Skeletal muscle cell (primary cell): ENCODE measurements around the gene FRMD1.

ENCODE experiments used
- DNase-seq: peaks from one replicate; pipeline ENCODE4 v3.0.0-alpha.2; 2010; ENCODE audit warnings: low read depth
- H3K4me3 ChIP-seq: 2 replicates; pipeline ENCODE4 v1.5.1; 2011; ENCODE audit warnings: low read depth, mild to moderate bottlenecking, control low read depth, low read length, moderate library complexity

FRMD1 gene

DNA sequence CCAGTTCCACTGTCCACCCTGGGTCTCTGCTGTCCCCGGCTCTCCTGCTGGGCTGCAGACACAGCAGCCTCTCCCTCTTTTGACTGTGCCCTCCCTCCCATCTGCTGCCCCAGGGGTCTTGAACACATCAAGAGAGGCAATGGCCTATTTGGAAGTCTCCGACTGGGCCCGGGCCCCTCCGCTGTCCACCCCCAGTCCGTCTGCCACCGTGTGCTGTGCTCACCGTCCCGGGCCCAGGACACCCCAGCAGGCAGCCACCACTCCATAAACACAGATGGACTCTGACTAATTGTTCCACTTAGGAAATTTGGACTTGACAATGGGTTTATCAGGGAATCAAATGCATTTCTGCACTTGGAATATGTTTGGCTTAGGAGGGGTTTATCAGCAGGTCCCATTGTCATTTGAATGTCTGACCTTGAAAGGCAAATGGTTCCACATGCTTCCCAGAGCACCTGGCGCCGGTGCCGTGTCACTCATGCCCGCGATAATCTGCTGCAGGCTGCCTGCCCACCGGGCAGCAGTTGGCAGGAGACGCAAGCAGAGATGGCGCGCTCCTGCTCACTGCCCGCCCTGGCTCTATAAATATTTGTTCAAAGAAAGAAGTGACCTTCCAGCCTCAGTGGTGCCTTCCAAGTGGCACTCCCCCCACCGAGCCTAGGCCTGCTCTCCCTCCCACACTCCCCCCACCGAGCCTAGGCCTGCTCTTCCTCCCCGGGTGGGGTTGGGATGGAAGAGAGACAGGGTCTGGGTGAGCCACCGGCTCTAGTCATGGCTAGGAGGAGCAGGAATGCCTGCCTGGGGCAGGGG, 18.8 kb upstream of the FRMD1 start:
- H3K4me3 ChIP-seq: no peak overlapping the region
- DNase-seq: no peak

DNA sequence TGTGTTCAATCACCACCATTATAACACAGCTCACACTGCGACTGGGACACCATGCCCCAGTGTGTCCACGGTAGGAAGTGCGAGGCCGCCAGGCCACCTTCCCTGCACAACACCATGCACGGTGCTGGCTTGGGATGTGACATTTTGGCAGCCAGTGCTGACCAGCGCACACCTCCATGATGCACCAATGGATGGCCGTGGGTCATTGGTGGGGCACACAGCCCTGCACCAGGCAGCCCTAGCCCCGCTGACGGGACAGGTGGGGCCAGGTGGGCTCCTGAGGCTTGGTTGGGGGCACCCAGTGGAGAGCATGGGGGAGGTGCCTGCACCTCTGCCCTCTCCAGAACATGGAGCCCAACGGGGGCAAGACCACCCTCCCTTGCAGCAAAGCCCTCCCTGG, 18.2 kb upstream of the FRMD1 start:
- H3K4me3 ChIP-seq: no peak overlapping the region
- no peak for DNase-seq

DNA sequence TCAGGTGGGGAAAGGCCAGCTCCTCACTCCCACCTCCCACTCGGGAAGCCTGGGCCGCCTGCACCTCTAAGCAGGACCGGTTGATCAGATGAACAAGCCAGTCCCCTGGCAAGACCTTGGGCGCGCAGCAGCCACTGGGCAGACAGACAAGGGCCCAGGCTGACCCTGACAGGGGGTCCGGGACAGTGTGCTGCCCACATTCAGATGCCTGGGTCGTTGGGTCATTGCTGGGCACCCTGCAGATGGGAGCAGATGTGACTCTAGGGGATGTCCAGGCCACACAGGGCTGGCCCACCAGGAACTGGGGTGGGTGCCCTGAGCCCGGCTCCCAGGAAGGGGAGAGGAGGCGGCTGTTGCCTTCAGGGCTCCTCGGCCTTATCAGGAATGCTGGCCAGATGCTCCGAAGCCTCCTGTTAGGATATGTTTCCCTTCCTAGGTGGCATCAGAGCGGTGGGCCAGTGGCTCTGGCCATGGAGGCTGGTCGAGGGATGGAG, 17.3 kb upstream of the FRMD1 start:
- no peak overlapping the region for H3K4me3 ChIP-seq
- no peak for DNase-seq

DNA sequence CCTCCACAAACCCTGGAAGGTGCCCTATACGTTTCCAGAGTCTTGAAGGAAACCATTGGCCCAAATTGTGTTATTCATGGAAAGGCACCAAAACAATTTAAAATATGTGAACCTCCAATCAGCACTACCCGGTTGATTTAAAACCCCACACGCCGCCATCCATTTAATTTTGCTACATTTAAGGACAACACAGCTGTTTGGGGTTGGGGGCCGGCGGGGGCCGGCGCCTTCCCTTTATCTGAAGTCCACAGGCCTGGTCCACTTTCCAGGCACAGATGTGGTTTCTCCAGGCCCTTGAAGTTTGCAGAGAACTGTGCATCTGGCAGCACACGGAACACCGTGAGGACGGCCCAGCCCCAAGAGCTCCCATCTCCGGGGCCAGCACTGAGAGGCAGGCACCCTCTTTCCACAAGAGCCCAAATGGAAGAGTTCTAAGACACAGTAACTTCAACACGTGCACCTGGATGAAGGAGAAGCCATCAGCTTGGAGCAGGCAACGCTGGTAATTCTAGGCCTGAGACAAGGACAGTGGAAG, 16.8 kb upstream of the FRMD1 start:
- no peak for DNase-seq
- no peak overlapping the region for H3K4me3 ChIP-seq

DNA sequence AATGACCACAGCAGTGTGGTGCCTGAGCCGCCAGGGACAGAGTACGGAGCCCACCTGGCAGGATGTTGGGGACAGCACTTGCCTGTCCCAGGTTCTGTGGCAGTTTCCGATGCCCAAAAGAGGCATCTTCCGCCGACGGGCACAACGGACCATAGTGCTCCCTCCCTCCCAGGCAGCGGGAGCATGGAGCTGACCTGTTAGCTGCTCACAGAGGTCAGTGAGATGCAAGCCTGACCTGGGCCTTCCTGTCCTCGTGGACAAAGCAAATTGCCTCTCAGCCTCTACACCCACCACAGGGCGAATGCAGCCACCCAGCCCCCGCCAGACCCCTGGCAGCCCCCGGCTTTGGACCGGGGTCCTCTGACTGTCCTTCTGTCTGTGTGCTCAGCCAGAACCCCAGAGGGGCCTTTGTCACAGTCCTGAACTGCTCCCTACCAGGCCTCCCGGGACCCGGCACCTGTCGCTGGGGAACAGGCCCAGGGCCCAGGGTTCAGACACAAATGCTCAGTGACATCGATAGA, 16.2 kb upstream of the FRMD1 start:
- DNase-seq: no peak
- H3K4me3 ChIP-seq: no peak overlapping the region

DNA sequence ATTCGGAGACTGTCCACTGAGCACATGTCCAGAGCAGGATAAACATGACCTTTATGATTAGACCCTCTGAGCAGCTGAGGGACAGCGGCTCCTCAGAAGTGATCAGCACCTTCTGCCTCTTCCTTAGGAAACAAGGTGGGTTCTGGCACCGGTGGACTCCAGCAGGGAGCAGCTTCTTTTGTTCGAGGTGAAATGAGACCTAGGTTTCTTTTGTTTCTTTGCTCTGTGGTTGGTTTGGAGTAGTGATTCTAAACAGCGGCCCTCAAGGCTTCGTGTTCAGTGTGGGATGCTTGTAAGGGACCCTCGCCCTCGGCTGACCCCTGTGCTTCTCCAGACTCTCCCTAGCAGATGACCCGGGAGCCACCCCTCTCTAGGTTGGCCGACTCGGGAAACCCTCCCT, 14.6 kb upstream of the FRMD1 start:
- H3K4me3 ChIP-seq: no peak overlapping the region
- no peak for DNase-seq

DNA sequence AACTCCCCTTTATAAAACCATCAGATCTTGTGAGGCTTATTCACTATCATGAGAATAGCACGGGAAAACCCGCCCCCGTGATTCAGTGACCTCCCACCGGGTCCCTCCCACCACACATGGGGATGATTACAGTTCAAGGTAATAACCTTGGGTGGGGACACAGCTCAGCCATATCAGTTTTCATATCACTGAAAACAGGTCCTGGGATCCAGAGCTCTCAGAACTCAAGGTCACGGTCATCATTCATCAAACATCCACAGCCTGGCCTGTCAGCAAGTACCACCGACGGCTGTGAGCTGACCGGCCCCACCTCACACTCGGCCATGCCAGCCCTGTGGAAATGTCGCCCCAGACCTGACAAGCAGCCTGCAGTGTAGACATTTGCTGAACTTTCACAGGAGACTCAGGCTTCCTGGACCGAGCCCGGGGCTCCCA, 14.1 kb upstream of the FRMD1 start:
- H3K4me3 ChIP-seq: no peak overlapping the region
- DNase-seq: no peak

DNA sequence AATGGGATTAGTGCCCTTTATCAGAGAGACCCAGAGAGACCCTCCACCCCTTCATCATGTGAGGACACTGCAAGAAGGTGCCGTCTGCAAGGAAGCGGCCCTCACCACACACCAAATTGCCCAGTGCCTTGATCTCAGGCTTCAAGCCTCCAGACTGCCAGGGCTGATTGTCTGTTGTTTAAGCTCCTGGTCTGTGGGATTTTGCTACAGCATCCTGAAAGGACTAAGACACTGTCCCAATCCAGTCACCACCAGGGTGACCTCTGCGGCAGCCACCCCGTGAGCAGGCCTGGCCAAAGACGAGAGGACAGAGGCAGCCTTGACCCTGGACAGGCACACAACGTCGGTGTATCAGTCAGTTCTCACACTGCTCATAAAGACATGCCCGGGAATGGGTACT, 13.5 kb upstream of the FRMD1 start:
- DNase-seq: no peak

DNA sequence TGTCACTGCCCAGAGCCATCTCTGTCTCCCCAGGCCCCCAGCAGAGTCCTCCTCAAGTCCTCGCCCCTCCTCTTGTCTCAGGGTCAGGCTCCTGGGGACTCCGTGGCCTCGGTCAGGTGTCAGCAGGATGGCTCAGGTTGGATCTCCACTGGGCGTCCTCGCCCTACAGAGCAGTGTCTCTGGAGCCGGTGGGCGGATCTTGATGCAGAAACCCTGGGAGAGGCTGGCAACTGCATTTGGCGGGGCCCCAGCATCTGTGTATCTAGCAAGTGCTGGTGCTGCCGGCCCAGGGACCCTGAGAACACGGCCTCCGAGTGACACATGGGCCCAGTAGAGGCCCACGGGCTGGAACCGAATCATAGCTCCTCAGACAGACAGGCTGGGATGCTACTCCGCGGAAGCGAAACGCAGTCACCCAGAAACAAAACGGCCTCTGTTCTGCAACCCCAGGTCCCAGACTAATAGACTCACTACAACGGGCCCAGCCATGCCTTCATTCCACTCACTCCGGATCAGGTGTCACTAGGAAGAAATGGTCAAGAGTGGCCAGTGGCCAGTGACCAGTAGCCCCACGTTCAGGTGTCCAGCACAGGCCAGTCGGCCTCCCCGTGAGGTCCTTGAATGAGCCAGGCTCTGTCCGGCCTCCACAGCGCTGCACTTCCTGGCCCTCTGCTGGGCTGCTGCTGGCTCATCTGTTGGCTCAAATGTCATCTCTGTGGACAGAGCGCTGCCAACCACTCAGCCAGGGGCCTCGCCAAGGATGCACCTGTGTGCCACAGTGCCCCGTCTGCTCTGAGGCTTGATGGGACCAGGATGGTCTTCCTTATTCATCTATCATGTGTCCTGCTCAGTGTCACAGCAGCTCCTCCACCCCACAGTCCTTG, 12.6 kb upstream of the FRMD1 start:
- no peak overlapping the region for H3K4me3 ChIP-seq
- DNase-seq: no peak

More for the DNA sequence above, 13.5 kb upstream of the FRMD1 start:
- H3K4me3 ChIP-seq: no peak overlapping the region

DNA sequence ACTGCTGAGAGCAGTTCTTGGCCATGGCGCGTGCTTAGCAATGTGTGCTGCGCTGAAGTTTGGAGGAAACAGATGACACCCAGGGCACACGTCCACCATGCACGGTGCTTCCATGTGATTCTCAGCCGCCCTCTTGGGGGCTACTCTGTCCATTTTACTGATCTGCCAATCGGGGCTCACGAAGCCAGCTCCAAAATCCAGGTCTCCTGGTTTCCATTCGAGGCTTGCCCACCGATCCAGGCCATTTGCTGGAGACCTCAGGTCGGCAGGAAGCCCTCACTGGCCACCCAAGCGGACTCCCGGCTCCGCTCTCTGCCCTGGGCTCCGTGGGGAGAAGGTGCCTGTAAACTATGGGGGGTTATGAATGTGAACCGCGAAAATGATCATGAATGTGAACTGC, 11.7 kb upstream of the FRMD1 start:
- no peak overlapping the region for H3K4me3 ChIP-seq

DNA sequence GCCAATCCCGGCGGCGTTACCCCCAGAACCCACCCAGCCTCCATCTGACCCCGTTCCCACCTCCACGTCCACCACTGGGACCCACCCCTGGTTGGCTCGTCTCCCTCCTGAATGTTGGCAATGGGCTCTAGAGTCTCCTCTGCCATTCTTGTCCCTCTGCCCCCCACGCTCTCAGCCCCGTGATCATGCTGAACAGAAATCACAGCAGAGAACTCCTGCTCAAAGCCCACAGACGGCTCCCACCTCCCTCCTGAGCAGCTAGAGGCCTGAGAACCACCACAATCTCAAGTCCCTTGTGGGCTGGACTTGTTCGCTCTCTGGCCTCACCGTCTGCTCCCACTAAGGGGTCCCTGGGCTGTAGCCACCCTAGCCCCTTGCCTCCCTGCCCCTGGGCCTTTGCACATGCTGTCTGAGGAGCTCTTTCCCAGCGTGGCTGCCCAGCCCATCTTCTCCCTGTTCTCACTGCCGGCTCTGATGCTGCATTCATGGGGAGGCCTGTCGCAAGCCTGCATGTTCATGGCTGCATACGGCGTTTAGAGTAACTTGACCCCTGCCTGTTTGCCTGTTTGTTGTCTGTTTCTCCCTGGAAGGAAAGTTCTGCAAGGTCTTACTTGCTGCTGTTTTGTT, 11.2 kb upstream of the FRMD1 start:
- no peak for DNase-seq
- no peak overlapping the region for H3K4me3 ChIP-seq

More for the DNA sequence above, 11.7 kb upstream of the FRMD1 start:
- DNase-seq: no peak

DNA sequence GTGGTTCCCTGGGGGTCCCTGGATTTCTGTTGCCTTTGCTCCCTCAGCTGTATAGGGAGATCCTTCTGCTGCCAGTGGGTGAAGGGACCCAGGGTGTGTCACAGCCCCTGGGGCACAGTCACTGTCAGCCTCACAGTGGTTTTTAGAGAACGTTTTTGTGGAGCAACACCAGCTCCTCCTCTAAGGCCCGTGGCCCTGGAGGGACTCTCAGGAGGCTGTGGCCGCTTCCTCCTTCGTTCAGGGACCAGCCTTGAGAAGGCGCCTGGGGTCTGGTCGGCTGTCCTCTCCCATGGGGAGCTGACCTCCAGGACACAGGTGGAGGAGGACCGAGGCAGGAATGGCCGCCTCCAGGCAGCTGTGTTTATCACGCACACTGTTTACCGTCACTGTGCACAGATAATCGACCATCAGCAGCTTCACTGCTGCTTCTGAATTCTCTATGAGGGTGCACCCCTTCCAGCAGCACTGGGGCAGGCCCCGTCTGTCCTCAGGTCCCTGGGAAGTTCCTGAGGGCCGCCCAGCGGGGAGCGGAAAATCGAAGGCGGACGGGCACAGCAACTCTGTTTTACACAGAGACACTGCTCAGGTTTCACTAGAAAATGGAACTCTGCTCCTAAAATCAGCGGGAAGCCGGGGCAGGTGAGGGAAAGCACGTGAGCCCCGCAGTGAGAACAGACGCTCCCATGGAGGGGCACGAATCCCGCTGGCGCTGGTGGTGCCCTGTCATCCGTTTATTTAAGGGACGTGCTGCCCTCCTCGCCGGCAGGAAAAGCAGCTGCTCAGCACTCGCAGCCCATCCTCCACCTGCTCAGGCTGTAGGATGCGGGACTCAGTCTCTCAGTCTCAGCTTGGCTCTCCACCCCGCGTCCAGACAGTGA, 10.4 kb upstream of the FRMD1 start:
- no peak overlapping the region for H3K4me3 ChIP-seq
- no peak for DNase-seq

DNA sequence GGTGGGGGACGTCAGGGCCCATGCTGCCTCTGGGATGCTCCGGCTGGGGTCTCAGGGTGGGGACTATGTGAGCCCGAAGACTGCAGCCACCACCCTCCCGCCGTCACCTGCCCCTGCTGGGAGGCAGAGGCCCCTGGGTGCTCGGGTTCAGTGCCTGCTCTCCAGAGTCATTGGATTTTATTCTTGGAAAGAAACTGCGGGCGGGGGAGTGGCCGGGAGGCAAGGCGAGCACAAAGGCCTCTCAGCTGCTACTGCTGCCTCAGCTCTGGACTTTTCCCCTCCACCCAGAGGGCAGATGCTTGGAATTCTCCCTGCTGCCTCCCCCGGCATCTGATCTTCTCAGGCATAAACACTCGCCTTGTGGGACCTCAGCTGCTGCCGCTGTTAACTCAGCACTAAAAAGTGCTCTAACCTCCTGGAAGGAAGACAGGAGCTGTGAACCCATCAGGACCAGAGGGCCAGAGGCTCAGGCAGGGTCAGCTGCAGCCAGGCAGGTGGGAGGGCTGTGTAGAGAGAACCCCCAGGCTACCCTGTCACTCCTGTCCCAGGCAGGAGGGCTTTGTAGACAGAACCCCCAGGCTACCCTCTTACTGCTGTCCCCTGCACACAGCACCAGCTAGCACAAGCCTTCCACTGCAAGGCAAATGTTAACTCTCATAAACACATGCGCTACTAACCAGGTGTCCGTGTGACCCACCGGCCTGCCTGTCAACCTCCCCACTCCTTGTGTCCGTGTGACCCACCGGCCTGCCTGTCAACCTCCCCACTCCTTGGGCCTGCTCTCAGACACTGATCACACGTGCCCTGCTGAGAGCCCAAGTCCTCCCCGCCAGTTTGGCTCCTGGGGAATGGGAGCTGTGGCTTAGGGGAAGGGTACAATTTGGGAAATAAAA, 9.4 kb upstream of the FRMD1 start:
- H3K4me3 ChIP-seq: no peak overlapping the region
- DNase-seq: peak; percentile 5

DNA sequence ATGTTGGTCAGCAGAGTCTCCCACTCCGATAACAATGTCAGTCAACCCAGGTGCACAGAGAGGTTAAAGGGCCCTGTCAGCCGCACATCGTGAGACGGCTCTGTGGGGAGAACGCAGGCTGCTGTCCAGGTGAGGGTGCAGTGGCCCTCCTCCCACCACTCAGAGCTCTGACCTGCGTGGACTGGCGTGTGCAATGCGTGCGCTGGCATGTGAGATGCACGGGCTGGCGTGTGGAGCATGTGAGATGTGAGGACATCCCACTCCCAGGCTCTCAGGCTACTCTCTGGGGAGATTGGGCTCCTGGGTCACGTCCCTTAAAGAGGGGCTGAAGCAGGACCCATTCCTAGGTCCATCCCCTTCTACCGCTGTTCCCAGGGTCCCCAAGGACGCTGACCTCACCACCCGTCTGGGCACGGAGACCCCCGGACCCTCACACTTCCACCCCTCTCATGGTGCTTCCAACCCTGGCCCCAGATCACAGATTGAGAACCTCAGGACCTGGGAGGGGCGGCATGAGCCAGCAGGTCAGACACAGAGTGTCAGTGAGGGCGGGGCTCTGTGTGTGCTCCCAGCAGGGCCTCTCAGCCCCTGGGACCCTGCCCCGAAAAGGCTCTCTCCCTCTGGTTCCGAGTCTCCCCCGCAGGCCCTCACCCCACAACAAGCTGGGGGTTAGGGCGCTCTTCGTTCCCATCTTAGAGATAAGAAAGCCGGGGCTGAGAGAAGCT, 8.6 kb upstream of the FRMD1 start:
- no peak overlapping the region for H3K4me3 ChIP-seq
- no peak for DNase-seq

DNA sequence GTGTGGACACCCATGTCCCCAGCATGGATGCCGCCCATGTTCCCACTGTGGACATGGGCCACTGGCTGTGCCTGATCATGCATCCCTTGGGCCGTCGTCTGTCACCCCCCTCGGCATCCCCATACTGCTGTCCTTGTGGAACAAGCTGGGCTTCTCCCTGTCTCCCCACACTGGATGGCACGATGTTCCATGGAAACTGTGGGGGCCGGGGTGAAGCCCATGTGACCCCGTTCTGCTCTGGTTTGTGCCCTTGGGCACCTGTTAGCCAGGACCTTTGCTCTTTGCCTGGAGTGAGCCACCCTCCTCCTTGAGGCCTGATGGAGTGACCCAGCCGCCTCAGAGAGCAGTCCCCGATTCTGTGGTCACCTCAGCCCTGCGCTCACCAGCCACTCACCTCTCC, 7.6 kb upstream of the FRMD1 start:
- DNase-seq: no peak
- no peak overlapping the region for H3K4me3 ChIP-seq

DNA sequence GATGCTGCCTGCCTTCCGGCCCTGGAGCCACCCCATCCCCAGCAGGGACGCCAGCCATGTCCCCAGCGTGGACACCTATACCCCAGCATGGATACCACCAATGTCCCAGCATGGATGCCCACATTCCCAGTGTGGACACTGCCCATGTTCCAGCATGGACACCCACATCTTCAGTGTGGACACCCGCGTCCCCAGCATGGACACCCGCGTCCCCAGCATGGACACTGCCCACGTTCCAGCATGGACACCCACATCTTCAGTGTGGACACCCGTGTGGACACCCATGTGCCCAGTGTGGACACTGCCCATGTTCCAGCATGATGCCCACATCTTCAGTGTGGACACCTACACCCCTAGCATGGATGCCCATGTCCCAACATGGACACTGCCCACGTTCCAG, 7.1 kb upstream of the FRMD1 start:
- no peak overlapping the region for H3K4me3 ChIP-seq
- no peak for DNase-seq

DNA sequence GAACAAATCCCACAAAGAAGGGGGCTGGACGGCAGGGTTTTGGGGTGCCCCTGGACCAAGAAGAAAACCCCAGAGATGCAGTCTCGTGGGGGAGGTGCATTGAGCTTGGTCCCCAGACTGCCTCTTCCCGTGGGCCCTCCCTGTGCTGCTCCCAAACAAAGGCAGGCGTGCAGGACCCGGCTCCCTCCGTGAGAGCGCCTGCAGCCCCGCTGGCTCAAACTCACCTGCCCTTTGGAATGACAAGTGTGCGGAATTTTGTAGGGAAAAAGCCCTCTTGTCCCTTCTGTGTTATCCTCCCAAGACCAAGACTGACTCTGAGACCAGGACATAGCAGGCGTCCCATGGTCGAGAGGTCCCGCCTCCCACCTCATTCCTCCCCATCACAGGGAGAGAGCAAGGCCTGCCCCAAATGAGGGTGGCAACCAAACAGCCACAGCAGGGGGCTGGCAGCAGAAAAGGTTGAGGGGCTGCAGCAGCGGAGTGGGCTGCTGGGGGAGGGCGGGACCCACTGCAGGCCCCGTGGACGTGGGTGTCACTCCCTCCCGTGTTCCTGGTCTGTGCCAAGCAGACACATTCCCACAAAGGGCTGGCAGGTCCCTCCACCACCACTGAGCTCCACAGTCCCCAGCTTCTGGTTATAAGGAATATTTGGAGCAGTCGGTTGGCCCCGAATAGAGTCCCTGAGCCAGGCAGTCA, 5.6 kb upstream of the FRMD1 start:
- H3K4me3 ChIP-seq: no peak overlapping the region
- DNase-seq: no peak
